Amygdala (tissue), 56 donors: Measurements from ENCODE around the gene INPPL1.

Experiments used
- DNase-seq, 56 donors: peaks; one replicate each; lab custom pipeline; 2025; lab: John Stamatoyannopoulos, UW

Gene INPPL1

GRCh38 chr11:72274435-72274834, 49.9 kb downstream of the INPPL1 start:
- no peak for DNase-seq

GRCh38 chr11:72278905-72279304, 54.3 kb downstream of the INPPL1 start:
- DNase-seq, result no peak

GRCh38 chr11:72280037-72280436, 55.5 kb downstream of the INPPL1 start:
- DNase-seq, result no peak

- no peak for DNase-seq
Observed at GRCh38 chr11:72280726-72281315, 56.3 kb downstream of the INPPL1 start.

GRCh38 chr11:72283947-72284346, 59.4 kb downstream of the INPPL1 start:
- DNase-seq, result no peak

- no peak for DNase-seq
Observed at GRCh38 chr11:72287293-72287692, 62.7 kb downstream of the INPPL1 start.
